ENCODE measurements around the gene TMEM91.

Gene TMEM91

GRCh38 chr19:41424335-41425173 is 48.2 kb downstream of the TMEM91 start:
- no peak for DNase-seq (ENCODE audit: low read depth)
- no peak for TF ChIP-seq CTCF (IDR thresholded peaks at IDR 0.05; ENCODE audit: control insufficient read depth, extremely low read depth, insufficient read depth)
- H3K4me3 ChIP-seq (ENCODE audit: low read depth, low read length): no peak overlapping the region

GRCh38 chr19:41425174-41426115 is 49.1 kb downstream of the TMEM91 start:
- DNase-seq (ENCODE audit: low read depth): no peak
- TF ChIP-seq CTCF (IDR thresholded peaks at IDR 0.05; ENCODE audit: control insufficient read depth, extremely low read depth, insufficient read depth): no peak
- no peak overlapping the region for H3K4me3 ChIP-seq (ENCODE audit: low read depth, low read length)

GRCh38 chr19:41426116-41426841 is 49.9 kb downstream of the TMEM91 start:
- TF ChIP-seq CTCF (IDR thresholded peaks at IDR 0.05; ENCODE audit: control insufficient read depth, extremely low read depth, insufficient read depth): no peak
- DNase-seq (ENCODE audit: low read depth): no peak
- no peak overlapping the region for H3K4me3 ChIP-seq (ENCODE audit: low read depth, low read length)

- no peak for DNase-seq (ENCODE audit: low read depth)
- no peak within 1 kb of the TSS for H3K4me3 ChIP-seq (ENCODE audit: low read depth, low read length)
Measured at GRCh38 chr19:41426952-41427646, 50.8 kb downstream of the TMEM91 start, which contains the start of gene B3GNT8. TSS of gene B3GNT8 (minus strand) at chr19:41427374. CDS start at chr19:41426778, 596 bp downstream.

GRCh38 chr19:41427647-41428480 is 51.5 kb downstream of the TMEM91 start:
- no peak for TF ChIP-seq CTCF (IDR thresholded peaks at IDR 0.05; ENCODE audit: control insufficient read depth, extremely low read depth, insufficient read depth)
- H3K4me3 ChIP-seq (ENCODE audit: low read depth, low read length): no peak overlapping the region
- no peak for DNase-seq (ENCODE audit: low read depth)

More at GRCh38 chr19:41426952-41427646, 50.8 kb downstream of the TMEM91 start, which contains the start of gene B3GNT8:
- no peak for TF ChIP-seq CTCF (IDR thresholded peaks at IDR 0.05; ENCODE audit: control insufficient read depth, extremely low read depth, insufficient read depth)

Measured in LNCaP clone FGC (cell line).